ENCODE results near the gene ANLN.

ANLN gene

GRCh38 chr7:36408589-36408988 is 18.9 kb downstream of the ANLN start:
- FAIRE-seq = no peak
- DNase-seq (ENCODE audit: insufficient read length, low spot score) = no peak

- FAIRE-seq (no peak), DNase-seq (ENCODE audit: insufficient read length, low spot score) (no peak)
Measured at GRCh38 chr7:36409180-36409579, 19.5 kb downstream of the ANLN start.

- FAIRE-seq (no peak), DNase-seq (ENCODE audit: insufficient read length, low spot score) (no peak)
Measured at GRCh38 chr7:36415144-36415543, 25.5 kb downstream of the ANLN start.

- DNase-seq (ENCODE audit: insufficient read length, low spot score) = no peak
- FAIRE-seq = no peak
Measured at GRCh38 chr7:36416251-36416650, 26.6 kb downstream of the ANLN start.

- no peak for FAIRE-seq
- no peak for DNase-seq (ENCODE audit: insufficient read length, low spot score)
Measured at GRCh38 chr7:36420307-36420706, 30.6 kb downstream of the ANLN start.

GRCh38 chr7:36422072-36422471 is 32.4 kb downstream of the ANLN start:
- FAIRE-seq (peak; percentile 8), DNase-seq (ENCODE audit: insufficient read length, low spot score) (no peak)

GRCh38 chr7:36423633-36424032 is 34.0 kb downstream of the ANLN start:
- FAIRE-seq = no peak
- no peak for DNase-seq (ENCODE audit: insufficient read length, low spot score)

GRCh38 chr7:36430186-36430585 is 40.5 kb downstream of the ANLN start:
- DNase-seq (ENCODE audit: insufficient read length, low spot score) = no peak
- FAIRE-seq = no peak

- no peak for FAIRE-seq
- no peak for DNase-seq (ENCODE audit: insufficient read length, low spot score)
Measured at GRCh38 chr7:36430881-36431280, 41.2 kb downstream of the ANLN start.

GRCh38 chr7:36438211-36438610 is 48.5 kb downstream of the ANLN start:
- FAIRE-seq (no peak), DNase-seq (ENCODE audit: insufficient read length, low spot score) (no peak)

- FAIRE-seq = no peak
- no peak for DNase-seq (ENCODE audit: insufficient read length, low spot score)
Measured at GRCh38 chr7:36439624-36440023, 50.0 kb downstream of the ANLN start.

- FAIRE-seq = no peak
- no peak for DNase-seq (ENCODE audit: insufficient read length, low spot score)
Measured at GRCh38 chr7:36440880-36441279, 51.2 kb downstream of the ANLN start.

GRCh38 chr7:36441344-36442022 is 51.8 kb downstream of the ANLN start:
- no peak for FAIRE-seq
- DNase-seq (ENCODE audit: insufficient read length, low spot score) = no peak

GRCh38 chr7:36448781-36449379 is 59.2 kb downstream of the ANLN start:
- DNase-seq (ENCODE audit: insufficient read length, low spot score) (no peak), FAIRE-seq (no peak)

GRCh38 chr7:36449685-36450084 is 60.0 kb downstream of the ANLN start:
- FAIRE-seq (no peak), DNase-seq (ENCODE audit: insufficient read length, low spot score) (no peak)

- FAIRE-seq (no peak), DNase-seq (ENCODE audit: insufficient read length, low spot score) (no peak)
Measured at GRCh38 chr7:36453769-36454168, 64.1 kb downstream of the ANLN start.

GRCh38 chr7:36455646-36456045 is 66.0 kb downstream of the ANLN start:
- DNase-seq (ENCODE audit: insufficient read length, low spot score) (no peak), FAIRE-seq (no peak)

- DNase-seq (ENCODE audit: insufficient read length, low spot score) (no peak), FAIRE-seq (no peak)
Measured at GRCh38 chr7:36456138-36456537, 66.5 kb downstream of the ANLN start.

GRCh38 chr7:36456548-36456947 is 66.9 kb downstream of the ANLN start:
- FAIRE-seq (no peak), DNase-seq (ENCODE audit: insufficient read length, low spot score) (no peak)

GRCh38 chr7:36459236-36459960 is 69.7 kb downstream of the ANLN start:
- FAIRE-seq (no peak), DNase-seq (ENCODE audit: insufficient read length, low spot score) (no peak)

- no peak for FAIRE-seq
Measured at GRCh38 chr7:36460811-36461429, 71.3 kb downstream of the ANLN start.

More at GRCh38 chr7:36460811-36461429, 71.3 kb downstream of the ANLN start:
- DNase-seq (ENCODE audit: insufficient read length, low spot score) = no peak

Data from GM19239 (cell line).